Measurements from ENCODE around the gene LGSN. TPM values are rescaled to one million over a fixed set of nuclear protein-coding genes. Genes with fewer than 3 reads are reported as not detected.

The LGSN gene
- total RNA-seq, 1 donor from 2014 or later = not detected

DNA sequence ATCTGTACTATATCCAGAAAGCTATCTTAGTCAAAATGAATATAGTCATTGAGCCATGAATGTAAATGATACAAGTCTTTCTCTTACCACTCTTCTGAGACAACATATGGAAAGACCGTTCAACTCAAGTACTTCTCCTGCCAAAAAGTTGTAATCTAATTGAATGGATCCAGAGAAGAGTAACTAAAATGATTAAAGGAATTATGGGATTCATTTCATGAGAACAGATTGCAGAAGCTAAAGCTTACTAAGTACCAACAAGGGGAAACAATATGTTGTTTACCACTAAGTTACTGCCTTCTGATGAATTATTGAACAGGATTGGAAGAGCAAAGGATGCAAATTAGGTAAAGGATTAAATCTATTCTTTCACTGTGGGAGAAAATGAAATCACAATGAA, 2.0 kb upstream of the LGSN start:
- no peaks in the 10 kb centered on the region for H3K36me3 Mint-ChIP-seq (ENCODE audit: low read depth, unreplicated experiment)
- no peak for DNase-seq (ENCODE audit: low spot score)
- H3K9me3 Mint-ChIP-seq (ENCODE audit: unreplicated experiment) = peaks cover 10% of the 10 kb centered on the region
- no peak for TF ChIP-seq CTCF (IDR thresholded peaks at IDR 0.05; ENCODE audit: unreplicated experiment)
- peaks cover 5% of the 10 kb centered on the region for H3K27me3 Mint-ChIP-seq (ENCODE audit: unreplicated experiment)
- H3K4me3 Mint-ChIP-seq (ENCODE audit: unreplicated experiment) = no peak overlapping the region
- H3K4me1 Mint-ChIP-seq (ENCODE audit: unreplicated experiment) = no peaks in the 10 kb centered on the region
- H3K27ac Mint-ChIP-seq (ENCODE audit: unreplicated experiment) = no peak overlapping the region

DNA sequence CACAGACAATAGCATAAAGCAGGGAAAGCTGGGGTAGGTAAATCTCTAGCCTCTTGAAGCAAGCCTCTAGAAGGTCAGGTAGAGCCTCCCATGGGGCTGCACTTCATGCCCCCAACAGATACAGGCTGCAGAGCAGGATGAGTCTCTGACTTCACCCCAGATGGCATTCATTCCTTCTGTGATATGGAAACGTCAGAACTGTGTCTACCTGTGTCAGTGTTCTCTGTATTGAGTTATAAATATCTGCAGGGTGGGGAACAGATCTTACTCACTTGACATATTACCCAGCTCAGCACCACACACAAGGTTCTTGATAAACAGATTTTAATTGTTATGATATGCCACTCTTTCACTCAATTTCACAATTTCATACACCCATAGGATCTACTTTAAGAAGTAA, 2.1 kb downstream of the LGSN start:
- no peaks in the 10 kb centered on the region for H3K36me3 Mint-ChIP-seq (ENCODE audit: low read depth, unreplicated experiment)
- no peak for DNase-seq (ENCODE audit: low spot score)
- no peaks in the 10 kb centered on the region for H3K4me1 Mint-ChIP-seq (ENCODE audit: unreplicated experiment)
- H3K27me3 Mint-ChIP-seq (ENCODE audit: unreplicated experiment) = peaks cover 1% of the 10 kb centered on the region
- no peak for TF ChIP-seq CTCF (IDR thresholded peaks at IDR 0.05; ENCODE audit: unreplicated experiment)
- no peak overlapping the region for H3K27ac Mint-ChIP-seq (ENCODE audit: unreplicated experiment)
- no peak overlapping the region for H3K4me3 Mint-ChIP-seq (ENCODE audit: unreplicated experiment)
- no peaks in the 10 kb centered on the region for H3K9me3 Mint-ChIP-seq (ENCODE audit: unreplicated experiment)

DNA sequence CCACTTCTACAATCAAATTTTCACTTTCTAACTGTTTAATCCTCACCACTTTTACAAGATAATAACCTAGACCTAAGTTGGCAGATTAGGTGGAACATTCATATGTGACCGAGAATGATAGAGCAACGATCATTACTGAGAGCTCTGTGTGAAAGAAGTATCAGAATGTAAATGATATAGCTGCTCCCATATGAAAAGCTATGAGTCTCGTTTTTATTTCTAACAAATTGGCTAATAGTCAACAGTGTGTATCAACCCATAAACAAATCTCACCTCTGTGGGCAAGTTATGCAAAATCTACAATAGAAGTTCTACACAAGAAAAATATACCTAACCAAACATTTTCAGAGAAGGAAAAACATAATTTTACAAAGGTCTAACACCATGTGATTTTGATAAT, 3.7 kb downstream of the LGSN start:
- Mint-ChIP-seq H3K27me3 (ENCODE audit: unreplicated experiment) (peaks cover 1% of the 10 kb centered on the region), H3K4me3 (ENCODE audit: unreplicated experiment) (no peak overlapping the region), H3K27ac (ENCODE audit: unreplicated experiment) (no peak overlapping the region), H3K4me1 (ENCODE audit: unreplicated experiment) (no peaks in the 10 kb centered on the region), H3K9me3 (ENCODE audit: unreplicated experiment) (no peaks in the 10 kb centered on the region), H3K36me3 (ENCODE audit: low read depth, unreplicated experiment) (no peaks in the 10 kb centered on the region)
- no peak for TF ChIP-seq CTCF (IDR thresholded peaks at IDR 0.05; ENCODE audit: unreplicated experiment)
- no peak for DNase-seq (ENCODE audit: low spot score)

- no peak for DNase-seq (ENCODE audit: low spot score)
- no peak for TF ChIP-seq CTCF (IDR thresholded peaks at IDR 0.05; ENCODE audit: unreplicated experiment)
- Mint-ChIP-seq H3K27ac (ENCODE audit: unreplicated experiment) (no peak overlapping the region), H3K36me3 (ENCODE audit: low read depth, unreplicated experiment) (no peaks in the 10 kb centered on the region), H3K27me3 (ENCODE audit: unreplicated experiment) (peaks cover 1% of the 10 kb centered on the region), H3K4me3 (ENCODE audit: unreplicated experiment) (no peak overlapping the region), H3K4me1 (ENCODE audit: unreplicated experiment) (no peaks in the 10 kb centered on the region), H3K9me3 (ENCODE audit: unreplicated experiment) (no peaks in the 10 kb centered on the region)
Measured at GRCh38 chr6:63313111-63313510, 6.7 kb downstream of the LGSN start.

GRCh38 chr6:63307581-63308246, 12.1 kb downstream of the LGSN start:
- TF ChIP-seq CTCF (IDR thresholded peaks at IDR 0.05; ENCODE audit: unreplicated experiment) = no peak
- DNase-seq (ENCODE audit: low spot score) = peak; percentile 8
- H3K4me3 Mint-ChIP-seq (ENCODE audit: unreplicated experiment) = no peak overlapping the region

More at GRCh38 chr6:63307581-63308246, 12.1 kb downstream of the LGSN start:
- Mint-ChIP-seq H3K27ac (ENCODE audit: unreplicated experiment) (no peak overlapping the region), H3K36me3 (ENCODE audit: low read depth, unreplicated experiment) (no peaks in the 10 kb centered on the region), H3K4me1 (ENCODE audit: unreplicated experiment) (no peaks in the 10 kb centered on the region), H3K9me3 (ENCODE audit: unreplicated experiment) (no peaks in the 10 kb centered on the region), H3K27me3 (ENCODE audit: unreplicated experiment) (no peaks in the 10 kb centered on the region)

Data from endothelial cell (in vitro differentiated cells).